Measurements from ENCODE around the gene PI4K2A.

PI4K2A gene

DNA sequence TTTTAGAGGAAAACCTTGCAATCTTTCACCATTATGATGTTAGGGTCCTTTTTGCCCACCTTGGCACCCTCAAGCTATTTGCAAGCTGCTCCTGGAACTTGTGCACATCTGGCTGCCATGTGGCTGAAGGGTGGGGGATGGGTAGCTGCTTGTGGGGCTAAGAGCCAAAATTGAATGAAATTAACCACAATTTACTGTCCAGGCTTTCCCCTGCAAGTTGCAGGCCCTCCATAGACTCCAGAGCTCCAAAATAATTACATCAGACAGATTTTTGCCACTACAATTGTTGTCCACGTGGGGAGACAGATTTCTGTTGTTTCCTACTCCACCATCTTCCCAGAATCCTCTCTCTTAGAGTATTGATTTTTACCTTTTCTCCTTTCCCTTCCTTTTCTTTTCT lies 19.1 kb downstream of the PI4K2A start:
- TF ChIP-seq, protein P1, sequence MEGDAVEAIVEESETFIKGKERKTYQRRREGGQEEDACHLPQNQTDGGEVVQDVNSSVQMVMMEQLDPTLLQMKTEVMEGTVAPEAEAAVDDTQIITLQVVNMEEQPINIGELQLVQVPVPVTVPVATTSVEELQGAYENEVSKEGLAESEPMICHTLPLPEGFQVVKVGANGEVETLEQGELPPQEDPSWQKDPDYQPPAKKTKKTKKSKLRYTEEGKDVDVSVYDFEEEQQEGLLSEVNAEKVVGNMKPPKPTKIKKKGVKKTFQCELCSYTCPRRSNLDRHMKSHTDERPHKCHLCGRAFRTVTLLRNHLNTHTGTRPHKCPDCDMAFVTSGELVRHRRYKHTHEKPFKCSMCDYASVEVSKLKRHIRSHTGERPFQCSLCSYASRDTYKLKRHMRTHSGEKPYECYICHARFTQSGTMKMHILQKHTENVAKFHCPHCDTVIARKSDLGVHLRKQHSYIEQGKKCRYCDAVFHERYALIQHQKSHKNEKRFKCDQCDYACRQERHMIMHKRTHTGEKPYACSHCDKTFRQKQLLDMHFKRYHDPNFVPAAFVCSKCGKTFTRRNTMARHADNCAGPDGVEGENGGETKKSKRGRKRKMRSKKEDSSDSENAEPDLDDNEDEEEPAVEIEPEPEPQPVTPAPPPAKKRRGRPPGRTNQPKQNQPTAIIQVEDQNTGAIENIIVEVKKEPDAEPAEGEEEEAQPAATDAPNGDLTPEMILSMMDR (IDR thresholded peaks at IDR 0.05; ENCODE audit: insufficient read depth, missing control alignments) = no peak
- DNase-seq (ENCODE audit: insufficient read length, low spot score) (no peak), FAIRE-seq (no peak)

DNA sequence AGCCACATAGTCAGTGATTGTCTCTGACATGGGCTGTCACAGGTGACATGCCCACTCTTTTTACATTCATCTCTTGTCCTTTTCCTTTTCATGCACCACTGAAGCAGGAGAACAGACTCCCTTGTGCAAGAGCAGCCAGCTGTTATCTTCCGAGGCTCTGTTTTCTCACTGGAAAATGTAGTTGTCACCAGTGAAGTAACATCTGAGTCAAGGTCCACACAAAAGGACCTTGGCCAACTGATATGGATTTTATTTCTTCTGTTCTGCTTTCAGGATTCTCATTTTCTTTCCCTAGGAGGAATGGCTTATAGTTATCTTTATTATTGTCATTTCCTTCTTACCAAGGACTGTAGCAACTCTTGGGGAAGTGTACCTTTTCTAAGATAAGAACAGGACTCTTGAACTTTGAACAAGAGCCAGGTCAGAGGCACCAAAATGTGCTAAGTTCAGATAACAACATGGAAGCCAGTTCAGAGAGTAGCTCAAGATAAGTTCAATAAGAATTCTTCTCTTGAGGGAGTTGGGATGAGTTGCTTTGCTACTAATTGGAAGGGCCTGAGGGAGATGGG lies 23.9 kb downstream of the PI4K2A start:
- DNase-seq (ENCODE audit: insufficient read length, low spot score) = no peak

DNA sequence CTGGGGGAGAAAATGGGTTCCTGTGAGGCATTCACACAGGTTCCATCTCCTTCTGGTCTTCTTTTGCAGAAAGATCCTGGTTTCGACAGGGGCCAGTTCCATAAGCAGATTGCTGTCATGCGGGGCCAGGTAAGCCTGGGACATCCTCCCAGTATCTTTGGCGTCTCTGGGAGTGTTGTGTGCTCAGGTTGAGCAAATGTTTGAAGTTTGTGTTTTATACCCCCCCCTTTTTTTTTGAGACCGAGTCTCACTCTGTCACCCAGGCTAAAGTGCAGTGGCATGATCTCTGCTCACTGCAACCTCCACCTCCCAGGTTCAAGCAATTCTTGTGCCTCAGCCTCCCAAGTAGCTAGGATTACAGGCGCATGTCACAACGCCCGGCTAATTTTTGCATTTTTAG lies 26.5 kb downstream of the PI4K2A start:
- FAIRE-seq = no peak
- TF ChIP-seq, protein P1 (IDR thresholded peaks at IDR 0.05; ENCODE audit: insufficient read depth, missing control alignments) = no peak
- DNase-seq (ENCODE audit: insufficient read length, low spot score) = no peak

More for the DNA sequence above, 23.9 kb downstream of the PI4K2A start:
- no peak for FAIRE-seq
- TF ChIP-seq, protein P1 (IDR thresholded peaks at IDR 0.05; ENCODE audit: insufficient read depth, missing control alignments) = no peak

DNA sequence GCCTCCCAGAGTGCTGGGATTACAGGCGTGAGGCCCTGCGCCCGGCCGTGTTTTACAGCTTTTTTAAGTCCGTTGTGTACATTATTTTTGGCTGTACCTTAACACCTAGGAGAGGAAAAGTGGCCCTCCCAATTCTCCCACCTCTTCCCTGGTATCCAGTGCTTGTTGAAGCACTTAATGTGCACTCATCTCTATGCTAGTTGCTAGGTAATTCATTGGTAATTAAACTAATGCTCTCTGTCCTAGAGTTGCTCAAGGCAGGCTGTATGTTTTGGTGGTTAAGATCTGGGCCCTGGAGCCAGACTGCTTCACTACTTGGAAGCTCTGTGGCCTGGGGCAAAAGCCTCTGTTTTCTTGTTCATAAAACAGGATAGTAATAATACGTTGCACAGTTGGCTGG lies 27.0 kb downstream of the PI4K2A start:
- FAIRE-seq = no peak
- DNase-seq (ENCODE audit: insufficient read length, low spot score) = no peak
- TF ChIP-seq, protein P1 (IDR thresholded peaks at IDR 0.05; ENCODE audit: insufficient read depth, missing control alignments) = no peak

DNA sequence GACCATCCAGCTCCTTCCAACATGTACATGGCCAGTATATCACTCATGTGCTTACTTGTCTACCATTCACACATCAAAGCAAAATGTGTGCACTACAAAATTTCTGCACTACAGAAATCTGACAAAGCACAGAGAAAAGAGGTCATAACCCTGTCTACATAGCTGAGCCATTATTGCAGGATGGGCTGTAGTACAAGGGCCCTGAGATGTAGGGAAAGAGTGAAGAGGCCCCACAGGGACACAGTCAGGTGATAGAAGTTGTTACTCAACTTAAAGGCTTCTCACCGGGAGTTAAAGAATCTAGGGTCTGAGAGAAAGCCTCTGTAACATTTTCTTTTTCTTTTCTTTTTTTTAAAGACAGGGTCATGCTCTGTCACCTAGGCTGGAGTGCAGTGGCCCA lies 29.1 kb downstream of the PI4K2A start:
- DNase-seq (ENCODE audit: insufficient read length, low spot score) (no peak), FAIRE-seq (no peak)
- TF ChIP-seq, protein P1 (IDR thresholded peaks at IDR 0.05; ENCODE audit: insufficient read depth, missing control alignments) = no peak

DNA sequence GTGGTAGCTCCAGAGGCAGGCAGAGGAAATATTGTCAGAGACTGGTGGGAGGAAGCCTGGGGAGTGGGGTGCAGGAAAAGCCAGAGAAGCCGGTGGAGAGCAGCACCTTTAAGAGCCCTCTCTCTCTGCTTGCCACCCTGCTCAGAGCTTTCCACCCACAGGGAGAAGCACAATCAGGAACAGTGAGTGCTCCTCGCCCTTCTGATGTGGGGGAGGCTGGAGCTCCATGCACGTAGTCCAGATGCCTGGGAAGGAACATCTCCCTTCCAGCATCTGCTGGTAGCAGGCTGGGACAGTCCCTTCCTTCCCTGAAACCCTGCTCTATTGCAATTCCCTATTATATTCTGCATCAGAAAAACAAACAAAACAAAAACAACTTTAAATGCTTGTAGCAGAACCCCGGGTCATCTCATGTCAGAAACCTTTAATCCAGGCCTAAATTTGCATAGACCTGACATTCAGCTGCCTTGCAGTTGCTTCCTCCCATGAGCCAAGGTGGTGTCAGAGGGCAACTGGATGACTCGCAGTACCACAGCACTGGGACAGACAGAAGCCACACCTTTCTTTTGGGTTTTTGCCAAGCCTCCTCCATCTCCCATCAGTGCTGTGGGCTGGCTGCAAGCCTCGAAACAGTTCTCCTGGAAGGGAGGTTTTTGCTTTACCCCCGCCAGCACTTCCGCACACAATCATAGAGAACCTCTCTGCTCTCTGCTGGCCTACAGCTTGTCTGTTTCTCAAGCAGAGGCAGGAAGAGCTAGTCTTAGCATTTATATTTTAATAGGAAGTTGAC lies 33.5 kb downstream of the PI4K2A start:
- FAIRE-seq (no peak), DNase-seq (ENCODE audit: insufficient read length, low spot score) (no peak)
- TF ChIP-seq, protein P1 (IDR thresholded peaks at IDR 0.05; ENCODE audit: insufficient read depth, missing control alignments) = no peak

GRCh38 chr10:97675222-97675621 lies 34.8 kb downstream of the PI4K2A start:
- TF ChIP-seq, protein P1 (IDR thresholded peaks at IDR 0.05; ENCODE audit: insufficient read depth, missing control alignments) = no peak
- DNase-seq (ENCODE audit: insufficient read length, low spot score) = no peak

More at GRCh38 chr10:97675222-97675621, 34.8 kb downstream of the PI4K2A start:
- no peak for FAIRE-seq
